Superior temporal gyrus (tissue), 1 donor: ENCODE results near the gene DPH2.

Experiments
- DNase-seq: peaks from one replicate; pipeline ENCODE4 v3.0.0-alpha.2; 2016; ENCODE audit errors: extremely low spot score

Gene DPH2

GRCh38 chr1:43969746-43970466 lies at the start of gene DPH2:
Gene DPH2 (plus strand): TSS chr1:43970010. CDS start chr1:43970176, 166 bp downstream.
- peak; percentile 98 for DNase-seq

- no peak for DNase-seq
These were observed 48.8 kb upstream of the DPH2 start for GRCh38 chr1:43921022-43921421.

GRCh38 chr1:43924516-43924915 lies 45.3 kb upstream of the DPH2 start:
- no peak for DNase-seq

- no peak for DNase-seq
These were observed 44.0 kb upstream of the DPH2 start for GRCh38 chr1:43925846-43926245.

- no peak for DNase-seq
These were observed 39.5 kb upstream of the DPH2 start for GRCh38 chr1:43930168-43930948.

- DNase-seq, result no peak
These were observed 38.9 kb upstream of the DPH2 start for GRCh38 chr1:43930949-43931275.

- no peak for DNase-seq
These were observed 37.8 kb upstream of the DPH2 start for GRCh38 chr1:43931711-43932660.

GRCh38 chr1:43932786-43933385 lies 36.9 kb upstream of the DPH2 start:
- DNase-seq, result no peak

- DNase-seq, result no peak
These were observed 36.3 kb upstream of the DPH2 start, which contains the start of gene ARTN for GRCh38 chr1:43933386-43934100. Gene ARTN (plus strand): TSS chr1:43933801. CDS start chr1:43935657, 1,856 bp downstream.

- DNase-seq, result peak; percentile 77
These were observed 35.5 kb upstream of the DPH2 start for GRCh38 chr1:43934101-43934985.

- DNase-seq, result no peak
These were observed 34.9 kb upstream of the DPH2 start for GRCh38 chr1:43934986-43935324.

- no peak for DNase-seq
These were observed 33.9 kb upstream of the DPH2 start for GRCh38 chr1:43935711-43936427.

- no peak for DNase-seq
These were observed 33.2 kb upstream of the DPH2 start for GRCh38 chr1:43936431-43937151.

- no peak for DNase-seq
These were observed 32.5 kb upstream of the DPH2 start for GRCh38 chr1:43937179-43937865.

- no peak for DNase-seq
These were observed 31.4 kb upstream of the DPH2 start for GRCh38 chr1:43938383-43938782.

- no peak for DNase-seq
These were observed 30.8 kb upstream of the DPH2 start for GRCh38 chr1:43938892-43939587.

- DNase-seq, result no peak
These were observed 27.4 kb upstream of the DPH2 start for GRCh38 chr1:43942411-43942810.

GRCh38 chr1:43944860-43945259 lies 24.9 kb upstream of the DPH2 start:
- DNase-seq, result no peak
